H9 (cell line): ENCODE measurements around the gene C7orf25. TPM values are rescaled to one million over a fixed set of nuclear protein-coding genes. Genes with fewer than 3 reads are reported as not detected.

Source experiments
- DNase-seq: peaks from one replicate; pipeline ENCODE4 v3.0.0-alpha.2; 2017
- H2AFZ ChIP-seq: one replicate; pipeline ENCODE4 v1.6.1; 2013; ENCODE audit warnings: mild to moderate bottlenecking, low read length, control low read depth, moderate library complexity
- H2AK5ac ChIP-seq: 2 replicates; pipeline ENCODE4 v1.6.1; 2013; ENCODE audit warnings: low read length, control low read depth, mixed read lengths; ENCODE audit not compliant: insufficient read length
- H2BK120ac ChIP-seq: one replicate; pipeline ENCODE4 v1.6.1; 2013; ENCODE audit warnings: low read depth, mild to moderate bottlenecking, low read length, control low read depth, inconsistent platforms; ENCODE audit not compliant: poor library complexity, severe bottlenecking
- H2BK12ac ChIP-seq: 2 replicates; pipeline ENCODE4 v1.6.1; 2013; ENCODE audit warnings: low read length, control low read depth, mixed read lengths, low read depth; ENCODE audit not compliant: insufficient read length
- H2BK15ac ChIP-seq: 2 replicates; pipeline ENCODE4 v1.6.1; 2013; ENCODE audit warnings: low read depth, low read length, control low read depth
- H2BK20ac ChIP-seq: one replicate; pipeline ENCODE4 v1.6.1; 2013; ENCODE audit warnings: low read depth, mild to moderate bottlenecking, low read length, control low read depth, inconsistent platforms; ENCODE audit not compliant: poor library complexity, severe bottlenecking
- H2BK5ac ChIP-seq: 2 replicates; pipeline ENCODE4 v1.6.1; 2013; ENCODE audit warnings: low read length, control low read depth, mixed read lengths; ENCODE audit not compliant: insufficient read length
- H3K14ac ChIP-seq: 2 replicates; pipeline ENCODE4 v1.6.1; 2013; ENCODE audit warnings: low read length, control low read depth; ENCODE audit not compliant: insufficient read depth
- H3K18ac ChIP-seq: 2 replicates; pipeline ENCODE4 v1.6.1; 2013; ENCODE audit warnings: low read depth, mild to moderate bottlenecking, mixed read lengths, low read length, control low read depth; ENCODE audit not compliant: insufficient read length
- H3K23ac ChIP-seq: 2 replicates; pipeline ENCODE4 v1.6.1; 2013; ENCODE audit warnings: low read length, control low read depth, mixed read lengths, low read depth; ENCODE audit not compliant: insufficient read length
- H3K23me2 ChIP-seq: 2 replicates; pipeline ENCODE4 v1.6.1; 2013; ENCODE audit warnings: low read depth, mild to moderate bottlenecking, mixed read lengths, low read length, control low read depth; ENCODE audit not compliant: insufficient read length, poor library complexity, severe bottlenecking
- H3K27ac ChIP-seq: 2 replicates; pipeline ENCODE4 v1.5.1; 2013; ENCODE audit warnings: low read length, control low read depth, mixed read lengths, low read depth; ENCODE audit not compliant: insufficient read length
- H3K27me3 ChIP-seq: 2 replicates; pipeline ENCODE4 v1.6.1; 2013; ENCODE audit warnings: low read length, control low read depth, inconsistent platforms; ENCODE audit not compliant: insufficient read depth
- H3K4ac ChIP-seq: 2 replicates; pipeline ENCODE4 v1.6.1; 2013; ENCODE audit warnings: low read depth, mild to moderate bottlenecking, control low read depth, inconsistent platforms, low read length, moderate library complexity
- H3K4me1 ChIP-seq: 2 replicates; pipeline ENCODE4 v1.6.1; 2013; ENCODE audit warnings: low read length, control low read depth, inconsistent platforms; ENCODE audit not compliant: insufficient read depth
- H3K4me2 ChIP-seq: 2 replicates; pipeline ENCODE4 v1.6.1; 2013; ENCODE audit warnings: low read length, control low read depth, mixed read lengths; ENCODE audit not compliant: insufficient read length, insufficient read depth
- H3K56ac ChIP-seq: 2 replicates; pipeline ENCODE4 v1.6.1; 2013; ENCODE audit warnings: low read depth, mild to moderate bottlenecking, mixed read lengths, low read length, control low read depth; ENCODE audit not compliant: insufficient read length
- H3K79me1 ChIP-seq: 2 replicates; pipeline ENCODE4 v1.6.1; 2013; ENCODE audit warnings: low read depth, mild to moderate bottlenecking, moderate library complexity, low read length, control low read depth, inconsistent platforms; ENCODE audit not compliant: insufficient read depth, poor library complexity, severe bottlenecking
- H3K79me2 ChIP-seq: 2 replicates; pipeline ENCODE4 v1.6.1; 2013; ENCODE audit warnings: low read length, control low read depth, inconsistent platforms; ENCODE audit not compliant: insufficient read depth
- H3K9ac ChIP-seq: 2 replicates; pipeline ENCODE4 v1.6.1; 2013; ENCODE audit warnings: low read length, control low read depth, mixed read lengths; ENCODE audit not compliant: insufficient read length; ENCODE audit errors: extremely low read depth
- H3K9me3 ChIP-seq: one replicate; pipeline ENCODE4 v1.6.1; 2013; ENCODE audit warnings: low read depth, low read length, inconsistent platforms; ENCODE audit not compliant: control insufficient read depth
- H3T11ph ChIP-seq: one replicate; pipeline ENCODE4 v1.6.1; 2013; ENCODE audit warnings: mild to moderate bottlenecking, low read length, control low read depth, inconsistent platforms
- H4K20me1 ChIP-seq: one replicate; pipeline ENCODE4 v1.6.1; 2013; ENCODE audit not compliant: control insufficient read depth, insufficient read length, insufficient read depth
- H4K5ac ChIP-seq: 2 replicates; pipeline ENCODE4 v1.6.1; 2013; ENCODE audit warnings: low read depth, mild to moderate bottlenecking, mixed read lengths, low read length, control low read depth; ENCODE audit not compliant: insufficient read length
- H4K8ac ChIP-seq: replicated peaks from 2 replicates; pipeline ENCODE4 v1.6.1; 2013; ENCODE audit warnings: low read length, control low read depth, mixed read lengths, low read depth; ENCODE audit not compliant: insufficient read length
- H4K91ac ChIP-seq: 2 replicates; pipeline ENCODE4 v1.6.1; 2013; ENCODE audit warnings: low read depth, mild to moderate bottlenecking, moderate library complexity, mixed read lengths, low read length, control low read depth; ENCODE audit not compliant: insufficient read length
- H3K27ac Mint-ChIP-seq, 3 experiments: 2 replicates in 2 of 3; 3 replicates in 1 of 3; pipeline ENCODE4 v1.8.0; 2020 to 2021; ENCODE audit warnings: mixed read lengths in 3 of 3, mild to moderate bottlenecking in 1 of 3, moderate library complexity in 1 of 3
- H3K27me3 Mint-ChIP-seq: 2 replicates; pipeline ENCODE4 v1.8.0; 2021; ENCODE audit warnings: low read depth, mild to moderate bottlenecking, moderate library complexity, mixed read lengths
- H3K36me3 Mint-ChIP-seq, 3 experiments: 2 replicates in 2 of 3; 3 replicates in 1 of 3; pipeline ENCODE4 v1.8.0; 2020 to 2021; ENCODE audit warnings: low read depth in 3 of 3, mixed read lengths in 3 of 3; ENCODE audit not compliant: insufficient read depth in 1 of 3
- H3K4me1 Mint-ChIP-seq, 2 experiments: 2 replicates each; pipeline ENCODE4 v1.8.0; 2020; ENCODE audit warnings: mixed read lengths in 2 of 2
- H3K4me3 Mint-ChIP-seq, 2 experiments: 2 replicates in 1 of 2; 3 replicates in 1 of 2; pipeline ENCODE4 v1.8.0; 2020 to 2021; ENCODE audit warnings: mild to moderate bottlenecking in 2 of 2, mixed read lengths in 2 of 2, moderate library complexity in 1 of 2
- H3K9me3 Mint-ChIP-seq, 2 experiments: 2 replicates in 1 of 2; 3 replicates in 1 of 2; pipeline ENCODE4 v1.8.0; 2020; ENCODE audit warnings: mild to moderate bottlenecking in 2 of 2, mixed read lengths in 2 of 2, moderate library complexity in 1 of 2
- CTCF ChIP-seq: fragments of 200-600 bp; sonication (generic); conservative IDR thresholded peaks from 3 replicates; pipeline ENCODE4 v1.8.0; 2021; ENCODE audit warnings: antibody characterized with exemption, mild to moderate bottlenecking
- WGBS: extraction: QIAGEN DNeasy Blood & Tissue Kit; methylation state at CpG from one replicate; pipeline ENCODE4 v1.1.7; 2013; ENCODE audit warnings: missing lambda C conversion rate, low lambda C conversion rate, mixed read lengths; ENCODE audit not compliant: insufficient read length; ENCODE audit errors: extremely low coverage; 5-methylcytosine and 5-hydroxymethylcytosine counted together
- total RNA-seq: library from RNA; stranded (reverse); gene quantifications from 2 replicates; pipeline ENCODE4 v1.2.1, GENCODE V29; 2021

Gene C7orf25
- total RNA-seq, 1 experiment from 2014 or later: 3.8 TPM

- no peak overlapping the region for H3K4me3 Mint-ChIP-seq
Measured at GRCh38 chr7:42935861-42936260, 24.0 kb upstream of the C7orf25 start.

More at GRCh38 chr7:42935861-42936260, 24.0 kb upstream of the C7orf25 start:
- Histone ChIP-seq H3T11ph (no peak overlapping the region), H3K79me1 (no peaks in the 10 kb centered on the region), H4K5ac (no peak overlapping the region), H2BK20ac (no peak overlapping the region), H3K14ac (no peak overlapping the region), H3K79me2 (peaks cover 24% of the 10 kb centered on the region), H3K9ac (no peak overlapping the region), H2BK15ac (no peak overlapping the region), H3K4ac (no peak overlapping the region), H3K27ac (no peak overlapping the region), H2BK120ac (no peak overlapping the region), H3K4me2 (no peak overlapping the region), H2AK5ac (no peak overlapping the region), H2BK5ac (no peak overlapping the region), H3K23ac (no peak overlapping the region), H3K9me3 (no peaks in the 10 kb centered on the region), H4K8ac (no peak overlapping the region), H3K23me2 (peaks cover 11% of the 10 kb centered on the region), H3K56ac (no peak overlapping the region), H3K27me3 (no peaks in the 10 kb centered on the region), H3K4me1 (no peaks in the 10 kb centered on the region), H4K20me1 (no peaks in the 10 kb centered on the region), H3K18ac (no peak overlapping the region), H2AFZ (no peak overlapping the region), H4K91ac (no peak overlapping the region), H2BK12ac (no peak overlapping the region)
- Mint-ChIP-seq H3K27me3 (0 out of 2 replicates have a peak, but pooled peaks cover 2% of the 10 kb centered on the region), H3K4me1 (peaks cover 4 to 5% of the 10 kb centered on the region in 2 experiments; a peak in 3 of 4 replicates), H3K36me3 (peaks cover 15 to 51% (median 46%) of the 10 kb centered on the region in 3 experiments), H3K27ac (no peak overlapping the region), H3K9me3 (peaks cover 0 to 3% of the 10 kb centered on the region in 2 experiments; a peak in 1 of 5 replicates)
- no peak for DNase-seq
- no peak for TF ChIP-seq CTCF
- no CpG with 5 or more reads among the region's 5 CpGs for WGBS
